ENCODE data around the gene ADAT3.

- TF ChIP-seq CTCF (IDR thresholded peaks at IDR 0.05; ENCODE audit: low read length) (no peak), EZH2phosphoT487 (IDR thresholded peaks at IDR 0.05; ENCODE audit: low read length) (no peak), EZH2 (optimal IDR thresholded peaks at IDR 0.05; ENCODE audit: low read depth, low read length) (no peak)
Observed at GRCh38 chr19:1872807-1873523, 32.2 kb upstream of the ADAT3 start.
